OCI-LY7 (cell line): ENCODE data around the gene CDC42BPA. TPM values are rescaled to one million over a fixed set of nuclear protein-coding genes. Genes with fewer than 3 reads are reported as not detected.

Source experiments
- BruUV-seq: library from RNA; stranded (reverse); fragments of 400-500 nt; replicated peaks from 2 replicates; lab custom pipeline; 2021; lab: Mats Ljungman, UMichigan
- CTCF ChIA-PET: fragments of 300-600 bp; sonication (Branson Sonifier 250); formaldehyde crosslinking; loops from one replicate; lab custom pipeline; 2022; ENCODE audit warnings: antibody characterized with exemption; ENCODE audit not compliant: unreplicated experiment; lab: Charles Lee
- POLR2A ChIA-PET: fragments of 300-600 bp; sonication (Branson Sonifier 250); formaldehyde crosslinking; loops from one replicate; lab custom pipeline; 2022; ENCODE audit warnings: antibody characterized with exemption; lab: Charles Lee
- DNase-seq: peaks from one replicate; pipeline ENCODE4 v3.0.0-alpha.2; 2015; ENCODE audit warnings: low spot score
- H2AFZ ChIP-seq: fragments of 200-600 bp; sonication (generic), shearing (Covaris generic); 2 replicates; pipeline ENCODE4 v1.6.1; 2014; ENCODE audit warnings: mild to moderate bottlenecking, antibody characterized with exemption, low read length, moderate library complexity
- H3K27ac ChIP-seq: fragments of 200-600 bp; sonication (generic); 2 replicates; pipeline ENCODE4 v1.5.1; 2014; ENCODE audit warnings: mixed run types, low read depth, mild to moderate bottlenecking, moderate library complexity, low read length, inconsistent platforms; ENCODE audit not compliant: poor library complexity, severe bottlenecking
- H3K36me3 ChIP-seq: fragments of 200-600 bp; sonication (generic); 2 replicates; pipeline ENCODE4 v1.6.1; 2014; ENCODE audit warnings: mild to moderate bottlenecking, antibody characterized with exemption, low read length, moderate library complexity, mixed read lengths; ENCODE audit not compliant: insufficient read depth
- H3K4me1 ChIP-seq: fragments of 200-600 bp; sonication (generic); 2 replicates; pipeline ENCODE4 v1.5.1; 2014; ENCODE audit warnings: mild to moderate bottlenecking, low read length; ENCODE audit not compliant: insufficient read depth, poor library complexity, severe bottlenecking
- H3K4me2 ChIP-seq: fragments of 200-600 bp; sonication (generic); 2 replicates; pipeline ENCODE4 v1.6.1; 2014; ENCODE audit warnings: mild to moderate bottlenecking, low read length
- H3K4me3 ChIP-seq: fragments of 200-600 bp; sonication (generic); 2 replicates; pipeline ENCODE4 v1.5.1; 2014; ENCODE audit warnings: mild to moderate bottlenecking, low read depth, low read length; ENCODE audit not compliant: poor library complexity, severe bottlenecking
- H3K79me2 ChIP-seq: fragments of 200-600 bp; sonication (generic); 2 replicates; pipeline ENCODE4 v1.6.1; 2016; ENCODE audit warnings: low read depth, mild to moderate bottlenecking, low read length, moderate library complexity, mixed read lengths; ENCODE audit not compliant: insufficient read depth
- H3K9me2 ChIP-seq: fragments of 200-600 bp; sonication (generic); 2 replicates; pipeline ENCODE4 v1.6.1; 2016; ENCODE audit warnings: mild to moderate bottlenecking, low read length, mixed read lengths; ENCODE audit not compliant: insufficient read depth
- H3K9me3 ChIP-seq: fragments of 200-600 bp; sonication (generic); 2 replicates; pipeline ENCODE4 v1.6.1; 2014; ENCODE audit warnings: mild to moderate bottlenecking, mixed run types, low read length, mixed read lengths
- H4K20me1 ChIP-seq: fragments of 200-600 bp; sonication (generic); 2 replicates; pipeline ENCODE4 v1.6.1; 2014; ENCODE audit warnings: mild to moderate bottlenecking, antibody characterized with exemption, low read length, moderate library complexity, mixed read lengths; ENCODE audit not compliant: insufficient read depth
- CTCF ChIP-seq: fragments of 200-600 bp; sonication (generic); conservative IDR thresholded peaks from 2 replicates; pipeline ENCODE4 v1.5.1; 2014; ENCODE audit warnings: mild to moderate bottlenecking, antibody characterized with exemption, low read length, moderate library complexity, mixed read lengths
- EZH2phosphoT487 ChIP-seq: fragments of 200-600 bp; sonication (generic); IDR thresholded peaks from 2 replicates; pipeline ENCODE4 v1.6.1; 2018; ENCODE audit warnings: low read depth, borderline replicate concordance, mild to moderate bottlenecking, mixed run types, antibody characterized with exemption, low read length, moderate library complexity, mixed read lengths
- intact Hi-C: fragments of 100-400 bp; cut with micrococcal nuclease; formaldehyde crosslinking; loops from one replicate; pipeline ENCODE4 v1.10.0; 2022; ENCODE audit not compliant: unreplicated experiment
- total RNA-seq, 2 experiments: library from RNA; depleted of rRNA in 1 of 2; stranded (reverse); fragments of >200 nt in 1 of 2; shearing (Covaris generic) in 1 of 2; gene quantifications; 2 replicates each; pipeline ENCODE4 v1.2.3, GENCODE V29; 2014 to 2022

The CDC42BPA gene
- total RNA-seq, 2 experiments from 2014 or later = not detected

GRCh38 chr1:227155004-227155403, 163.3 kb downstream of the CDC42BPA start:
- no TSS peak for BruUV-seq
- Histone ChIP-seq H3K4me3 (no peak overlapping the region), H3K4me1 (no peaks in the 10 kb centered on the region), H3K9me3 (no peaks in the 10 kb centered on the region), H4K20me1 (no peaks in the 10 kb centered on the region), H3K4me2 (no peak overlapping the region), H3K79me2 (no peaks in the 10 kb centered on the region), H2AFZ (no peak overlapping the region), H3K27ac (no peak overlapping the region), H3K36me3 (no peaks in the 10 kb centered on the region), H3K9me2 (no peaks in the 10 kb centered on the region)
- TF ChIP-seq EZH2phosphoT487 (no peak), CTCF (no peak)
- ChIA-PET POLR2A (no interaction called here), CTCF (no interaction called here)
- intact Hi-C loops = no loop called here
- DNase-seq = no peak

GRCh38 chr1:227152525-227152924, 165.8 kb downstream of the CDC42BPA start:
- CTCF ChIA-PET = no interaction called here
- no peak overlapping the region for H2AFZ ChIP-seq
- no peaks in the 10 kb centered on the region for H3K4me1 ChIP-seq
- H3K4me3 ChIP-seq = no peak overlapping the region
- intact Hi-C loops = no loop called here
- no peaks in the 10 kb centered on the region for H3K9me2 ChIP-seq
- TF ChIP-seq CTCF = no peak
- no peak for TF ChIP-seq EZH2phosphoT487
- no peaks in the 10 kb centered on the region for H3K9me3 ChIP-seq
- H3K36me3 ChIP-seq = no peaks in the 10 kb centered on the region
- POLR2A ChIA-PET = no interaction called here
- DNase-seq = no peak
- no TSS peak for BruUV-seq
- no peaks in the 10 kb centered on the region for H3K79me2 ChIP-seq
- H4K20me1 ChIP-seq = no peaks in the 10 kb centered on the region
- H3K4me2 ChIP-seq = no peak overlapping the region
- H3K27ac ChIP-seq = no peak overlapping the region

GRCh38 chr1:227140376-227140775, 177.9 kb downstream of the CDC42BPA start:
- TF ChIP-seq CTCF = no peak
- TF ChIP-seq EZH2phosphoT487 = no peak
- CTCF ChIA-PET = no interaction called here
- Histone ChIP-seq H3K4me1 (no peaks in the 10 kb centered on the region), H3K4me2 (no peak overlapping the region), H2AFZ (no peak overlapping the region), H3K36me3 (no peaks in the 10 kb centered on the region), H3K79me2 (no peaks in the 10 kb centered on the region), H4K20me1 (no peaks in the 10 kb centered on the region), H3K27ac (no peak overlapping the region), H3K9me2 (no peaks in the 10 kb centered on the region), H3K4me3 (no peak overlapping the region), H3K9me3 (no peaks in the 10 kb centered on the region)
- POLR2A ChIA-PET = no interaction called here
- BruUV-seq = no TSS peak
- DNase-seq = no peak
- intact Hi-C loops = no loop called here
